GM12875 (cell line): ENCODE results near the gene FYTTD1.
"Not testable (repeated sequence)": the region's sequence is repeated elsewhere in the genome, so short reads cannot be mapped to it uniquely, and the experiment has no call there.

Source experiments
- H3K4me3 ChIP-seq: one replicate; pipeline ENCODE4 v1.5.1; 2011; ENCODE audit warnings: low read depth, low read length, control low read depth
- CTCF ChIP-seq: IDR thresholded peaks from 2 replicates; pipeline ENCODE4 v1.5.1; 2011; ENCODE audit warnings: low read depth, mild to moderate bottlenecking, control low read depth, inconsistent platforms, low read length, moderate library complexity, borderline replicate concordance; ENCODE audit not compliant: insufficient read depth

The FYTTD1 gene

DNA sequence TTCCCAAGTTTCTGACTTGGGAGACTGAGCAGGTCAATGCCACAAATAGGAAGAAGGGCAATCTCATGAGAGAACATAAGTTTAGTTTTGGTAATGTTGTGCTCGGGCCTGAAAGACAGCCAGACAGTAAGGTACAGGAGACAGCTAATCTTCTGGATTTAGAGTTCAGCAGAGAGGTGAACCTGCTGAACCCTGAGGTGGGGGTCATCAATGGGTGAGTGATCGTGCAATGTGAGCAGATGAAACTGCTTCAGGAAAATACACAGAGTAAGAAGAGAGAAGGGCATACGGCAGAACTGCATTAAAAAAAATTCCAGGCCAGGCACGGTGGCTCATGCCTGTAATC lies 36.2 kb upstream of the FYTTD1 start:
- peak overlapping the region; percentile 10 for H3K4me3 ChIP-seq
- no peak for TF ChIP-seq CTCF

DNA sequence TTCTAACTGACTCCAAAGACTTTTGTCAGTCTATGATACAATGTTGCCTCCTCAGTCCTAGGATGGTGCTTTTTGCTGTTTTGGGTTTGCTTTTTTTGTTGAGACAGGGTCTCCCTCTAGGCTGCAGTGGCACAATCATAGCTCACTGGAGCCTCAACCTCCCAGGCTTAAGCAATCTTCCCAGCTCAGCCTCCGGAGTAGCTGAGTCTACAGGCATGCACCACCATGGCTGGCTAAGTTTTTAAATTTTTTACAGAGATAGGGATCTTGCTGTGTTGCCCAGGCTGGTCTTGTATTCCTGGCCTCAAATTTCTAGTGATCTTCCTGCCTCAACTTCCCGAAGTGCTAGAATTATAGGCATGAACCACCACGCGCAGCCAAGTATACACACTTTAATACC lies 35.4 kb upstream of the FYTTD1 start:
- no peak overlapping the region for H3K4me3 ChIP-seq
- no peak for TF ChIP-seq CTCF

- H3K4me3 ChIP-seq: no peak overlapping the region
- no peak for TF ChIP-seq CTCF
These were observed 30.8 kb upstream of the FYTTD1 start for GRCh38 chr3:197718891-197719290.

GRCh38 chr3:197720694-197721093 lies 29.0 kb upstream of the FYTTD1 start:
- no peak overlapping the region for H3K4me3 ChIP-seq
- TF ChIP-seq CTCF: no peak

GRCh38 chr3:197722734-197723133 lies 26.9 kb upstream of the FYTTD1 start:
- no peak overlapping the region for H3K4me3 ChIP-seq
- no peak for TF ChIP-seq CTCF

GRCh38 chr3:197727878-197728277 lies 21.8 kb upstream of the FYTTD1 start:
- not testable (repeated sequence) for H3K4me3 ChIP-seq

- H3K4me3 ChIP-seq: no peak overlapping the region
- no peak for TF ChIP-seq CTCF
These were observed 21.2 kb upstream of the FYTTD1 start for GRCh38 chr3:197728487-197728886.

GRCh38 chr3:197730200-197730599 lies 19.5 kb upstream of the FYTTD1 start:
- no peak for TF ChIP-seq CTCF
- no peak overlapping the region for H3K4me3 ChIP-seq

- not testable (repeated sequence) for H3K4me3 ChIP-seq
These were observed 18.9 kb upstream of the FYTTD1 start for GRCh38 chr3:197730770-197731169.

DNA sequence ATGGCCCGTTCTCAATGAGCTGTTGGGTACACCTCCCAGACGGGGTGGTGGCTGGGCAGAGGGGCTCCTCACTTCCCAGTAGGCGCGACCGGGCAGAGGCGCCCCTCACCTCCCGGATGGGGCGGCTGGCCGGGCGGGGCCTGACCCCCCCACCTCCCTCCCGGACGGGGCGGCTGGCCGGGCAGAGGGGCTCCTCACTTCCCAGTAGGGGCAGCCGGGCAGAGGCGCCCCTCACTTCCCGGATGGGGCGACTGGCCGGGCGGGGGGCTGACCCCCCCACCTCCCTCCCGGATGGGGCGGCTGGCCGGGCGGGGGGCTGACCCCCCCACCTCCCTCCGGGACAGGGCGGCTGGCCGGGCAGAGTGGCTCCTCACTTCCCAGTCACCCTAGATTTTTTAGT lies 18.2 kb upstream of the FYTTD1 start:
- H3K4me3 ChIP-seq: not testable (repeated sequence)
